ENCODE results near the gene B2M.
"Not testable (repeated sequence)": the region's sequence is repeated elsewhere in the genome, so short reads cannot be mapped to it uniquely, and the experiment has no call there.

The B2M gene

DNA sequence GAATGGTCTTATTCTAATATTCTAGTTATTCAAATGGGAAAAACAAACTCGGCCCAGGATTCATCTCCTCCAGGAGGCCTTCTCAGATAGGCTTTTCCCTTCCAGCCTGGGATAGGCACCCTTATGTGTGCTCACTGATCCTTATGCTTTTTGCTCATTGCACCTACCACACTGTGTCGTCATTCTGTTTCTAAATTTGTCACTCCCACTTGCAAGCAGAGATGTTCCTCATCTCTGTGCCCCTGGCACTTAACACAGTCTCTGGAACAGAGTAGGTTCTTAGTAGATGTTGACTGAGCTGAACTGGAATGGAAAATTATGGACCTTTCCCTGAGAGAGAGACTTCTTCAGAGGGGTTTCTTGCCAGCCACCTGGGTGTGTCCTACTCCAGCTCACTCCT is 29.1 kb upstream of the B2M start:
- TF ChIP-seq, protein P1, sequence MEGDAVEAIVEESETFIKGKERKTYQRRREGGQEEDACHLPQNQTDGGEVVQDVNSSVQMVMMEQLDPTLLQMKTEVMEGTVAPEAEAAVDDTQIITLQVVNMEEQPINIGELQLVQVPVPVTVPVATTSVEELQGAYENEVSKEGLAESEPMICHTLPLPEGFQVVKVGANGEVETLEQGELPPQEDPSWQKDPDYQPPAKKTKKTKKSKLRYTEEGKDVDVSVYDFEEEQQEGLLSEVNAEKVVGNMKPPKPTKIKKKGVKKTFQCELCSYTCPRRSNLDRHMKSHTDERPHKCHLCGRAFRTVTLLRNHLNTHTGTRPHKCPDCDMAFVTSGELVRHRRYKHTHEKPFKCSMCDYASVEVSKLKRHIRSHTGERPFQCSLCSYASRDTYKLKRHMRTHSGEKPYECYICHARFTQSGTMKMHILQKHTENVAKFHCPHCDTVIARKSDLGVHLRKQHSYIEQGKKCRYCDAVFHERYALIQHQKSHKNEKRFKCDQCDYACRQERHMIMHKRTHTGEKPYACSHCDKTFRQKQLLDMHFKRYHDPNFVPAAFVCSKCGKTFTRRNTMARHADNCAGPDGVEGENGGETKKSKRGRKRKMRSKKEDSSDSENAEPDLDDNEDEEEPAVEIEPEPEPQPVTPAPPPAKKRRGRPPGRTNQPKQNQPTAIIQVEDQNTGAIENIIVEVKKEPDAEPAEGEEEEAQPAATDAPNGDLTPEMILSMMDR (IDR thresholded peaks at IDR 0.05; ENCODE audit: low read depth, low read length), result no peak
- no peak overlapping the region for H3K4me3 ChIP-seq (replicated peaks in 1 of 2; ENCODE audit: low read depth in 2 of 2, low read length in 2 of 2)
- DNase-seq (ENCODE audit: low read depth in 2 of 2), result no peak

DNA sequence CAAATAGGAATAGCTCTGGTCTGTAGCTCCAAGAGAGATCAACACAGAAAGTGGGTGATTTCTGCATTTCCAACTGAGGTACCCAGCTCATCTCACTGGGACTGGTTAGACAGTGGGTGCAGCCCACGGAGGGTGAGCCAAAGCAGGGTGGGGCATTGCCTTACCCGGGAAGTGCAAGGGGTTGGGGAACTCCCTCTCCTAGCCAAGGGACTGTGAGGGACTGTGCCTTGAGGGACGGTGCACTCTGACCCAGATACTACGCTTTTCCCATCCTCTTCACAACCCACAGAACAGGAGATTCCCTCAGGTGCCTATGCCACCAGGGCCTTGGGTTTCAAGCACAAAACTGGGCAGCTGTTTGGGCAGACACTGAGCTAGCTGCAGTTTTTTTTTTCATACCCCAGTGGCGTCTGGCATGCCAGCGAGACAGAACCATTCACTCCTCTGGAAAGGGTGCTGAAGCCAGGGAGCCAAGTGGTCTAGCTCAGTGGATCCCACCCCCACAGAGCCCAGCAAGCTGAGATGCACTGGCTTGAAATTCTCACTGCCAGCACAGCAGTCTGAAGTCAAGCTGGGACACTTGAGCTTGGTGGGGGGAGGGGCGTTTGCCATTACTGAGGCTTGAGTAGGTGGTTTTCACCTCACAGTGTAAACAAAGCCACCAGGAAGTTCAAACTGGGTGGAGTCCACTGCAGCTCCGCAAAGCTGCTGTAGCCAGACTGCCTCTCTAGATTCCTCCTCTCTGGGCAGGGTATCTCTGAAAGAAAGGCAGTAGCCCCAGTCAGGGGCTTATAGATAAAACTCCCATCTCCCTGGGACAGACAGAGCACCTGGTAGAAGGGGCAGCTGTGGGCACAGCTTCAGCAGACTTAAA is 28.3 kb upstream of the B2M start:
- DNase-seq (ENCODE audit: low read depth in 2 of 2), result peak; percentile 10 to 22
- H3K4me3 ChIP-seq (replicated peaks in 1 of 2; ENCODE audit: low read depth in 2 of 2, low read length in 2 of 2), result not testable (repeated sequence)

DNA sequence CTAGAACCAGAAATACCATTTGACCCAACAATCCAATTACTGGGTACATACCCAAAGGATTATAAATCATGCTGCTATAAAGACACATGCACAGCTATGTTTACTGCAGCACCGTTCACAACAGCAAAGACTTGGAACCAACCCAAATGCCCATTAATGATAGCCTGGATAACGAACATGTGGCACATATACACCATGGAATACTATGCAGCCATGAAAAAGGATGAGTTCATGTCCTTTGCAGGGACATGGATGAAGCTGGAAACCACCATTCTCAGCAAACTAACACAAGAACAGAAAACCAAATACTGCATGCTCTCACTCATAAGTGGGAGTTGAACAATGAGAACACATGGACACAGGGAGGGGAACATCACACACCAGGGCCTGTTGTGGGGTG is 22.0 kb upstream of the B2M start:
- DNase-seq (ENCODE audit: low read depth in 2 of 2); H3K4me3 ChIP-seq (replicated peaks in 1 of 2; ENCODE audit: low read depth in 2 of 2, low read length in 2 of 2): not testable (repeated sequence)

DNA sequence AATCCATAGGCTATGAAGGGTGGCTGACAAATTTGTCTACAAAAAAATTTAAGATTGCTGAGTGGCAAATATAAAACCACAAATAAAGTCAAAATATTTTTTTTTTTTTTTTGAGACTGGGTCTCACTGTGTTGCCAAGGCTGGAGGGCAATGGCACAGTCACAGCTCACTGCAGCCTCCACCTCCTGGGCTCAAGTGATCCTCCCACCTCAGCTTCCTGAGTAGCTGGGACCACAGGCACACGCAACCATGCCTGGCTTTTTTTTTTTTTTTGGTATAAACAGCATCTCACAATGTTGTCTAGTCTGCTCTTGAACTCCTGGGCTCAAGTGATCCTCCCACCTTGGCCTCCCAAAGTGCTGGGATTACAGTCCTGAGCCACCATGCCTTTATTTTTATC is 21.1 kb upstream of the B2M start:
- H3K4me3 ChIP-seq (replicated peaks in 1 of 2; ENCODE audit: low read depth in 2 of 2, low read length in 2 of 2); DNase-seq (ENCODE audit: low read depth in 2 of 2): not testable (repeated sequence)

DNA sequence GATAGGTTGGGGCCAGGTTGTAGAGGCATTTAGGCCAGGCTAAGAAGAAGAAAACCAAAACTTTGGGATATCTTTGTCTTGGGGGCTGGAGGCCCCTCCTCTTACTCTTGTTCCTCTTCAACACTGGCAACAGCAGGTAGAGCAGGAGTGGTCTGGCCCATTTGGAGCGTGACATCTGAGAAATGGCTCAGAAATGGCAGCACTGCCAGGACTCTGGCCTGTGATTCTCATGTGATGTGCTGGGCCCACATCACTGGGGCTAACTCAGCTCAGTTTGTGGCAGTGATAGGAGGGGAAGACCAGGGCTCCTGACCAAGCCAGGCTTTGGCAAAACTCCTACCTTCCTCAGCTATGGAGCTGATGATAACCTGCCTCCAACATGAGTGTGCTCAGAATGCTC is 18.7 kb upstream of the B2M start:
- H3K4me3 ChIP-seq (replicated peaks in 1 of 2; ENCODE audit: low read depth in 2 of 2, low read length in 2 of 2), result no peak overlapping the region
- no peak for DNase-seq (ENCODE audit: low read depth in 2 of 2)
- TF ChIP-seq, protein P1 (IDR thresholded peaks at IDR 0.05; ENCODE audit: low read depth, low read length), result no peak

DNA sequence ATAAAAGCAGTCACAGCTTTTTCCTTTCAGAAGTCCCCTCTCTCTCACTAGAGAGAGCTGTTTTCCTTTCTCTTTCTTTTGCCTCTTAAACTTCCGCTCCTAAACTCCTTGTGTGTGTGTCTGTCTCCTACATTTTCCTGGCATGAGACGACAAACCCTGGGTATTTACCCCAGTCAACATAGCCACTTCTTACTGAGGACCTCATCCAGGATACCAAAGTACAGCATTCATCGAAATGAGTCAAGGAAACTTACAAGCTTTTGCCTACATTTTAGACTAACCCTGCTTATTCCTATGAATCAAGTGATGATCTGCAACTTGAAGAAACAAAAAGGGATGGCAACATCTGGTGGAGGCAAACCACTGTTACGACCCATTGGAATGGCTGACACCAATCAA is 16.9 kb upstream of the B2M start:
- DNase-seq (ENCODE audit: low read depth in 2 of 2), result peak in 1 of 2 donors; percentile 9
- H3K4me3 ChIP-seq (replicated peaks in 1 of 2; ENCODE audit: low read depth in 2 of 2, low read length in 2 of 2), result no peak overlapping the region
- TF ChIP-seq, protein P1 (IDR thresholded peaks at IDR 0.05; ENCODE audit: low read depth, low read length), result no peak

DNA sequence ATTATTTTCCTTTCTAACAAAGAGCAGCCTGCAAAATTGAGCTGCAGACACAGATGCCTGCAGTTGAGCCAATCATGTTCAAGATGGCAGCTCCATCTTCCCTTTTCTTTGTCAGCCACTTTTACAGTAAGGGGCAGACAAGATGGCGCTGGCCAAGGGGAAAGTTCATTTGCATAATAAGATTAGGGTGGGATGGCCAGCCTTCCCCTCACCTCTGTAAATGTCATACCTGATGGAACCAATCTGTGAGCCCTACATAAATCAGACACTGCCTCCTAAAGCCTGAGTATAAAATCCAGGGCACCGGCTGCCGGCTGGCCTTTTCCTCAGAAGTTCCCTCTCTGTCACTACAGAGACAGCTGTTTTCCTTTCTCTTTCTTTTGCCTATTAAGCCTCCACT is 16.0 kb upstream of the B2M start:
- H3K4me3 ChIP-seq (replicated peaks in 1 of 2; ENCODE audit: low read depth in 2 of 2, low read length in 2 of 2), result no peak overlapping the region
- DNase-seq (ENCODE audit: low read depth in 2 of 2), result no peak
- TF ChIP-seq, protein P1 (IDR thresholded peaks at IDR 0.05; ENCODE audit: low read depth, low read length), result no peak

DNA sequence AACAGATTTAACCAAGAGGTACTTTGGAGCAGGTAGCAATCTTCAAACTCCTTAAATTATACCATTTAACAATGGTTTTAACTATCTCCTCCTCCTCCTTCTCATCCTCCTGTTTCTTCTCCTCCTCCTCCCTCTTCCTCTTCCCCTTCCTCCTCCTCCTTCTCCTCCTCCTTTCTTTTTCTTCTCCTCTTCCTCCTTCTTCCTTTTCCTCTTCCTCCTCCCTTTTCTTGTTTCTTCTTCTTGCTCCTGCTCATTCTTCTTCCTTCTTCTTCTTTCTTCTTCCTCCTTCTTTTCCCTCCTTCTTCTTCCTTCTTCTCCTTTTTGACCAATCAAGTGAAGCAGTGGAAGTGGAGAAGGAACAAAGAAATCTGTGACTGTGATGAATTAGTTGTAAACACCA is 14.3 kb upstream of the B2M start:
- DNase-seq (ENCODE audit: low read depth in 2 of 2), result no peak
- TF ChIP-seq, protein P1 (IDR thresholded peaks at IDR 0.05; ENCODE audit: low read depth, low read length), result no peak
- no peak overlapping the region for H3K4me3 ChIP-seq (replicated peaks in 1 of 2; ENCODE audit: low read depth in 2 of 2, low read length in 2 of 2)

Measured in cardiac fibroblast (primary cell).